OCI-LY1 (cell line): ENCODE measurements around the gene VPS39.

Experiments
- EZH2 ChIP-seq: fragments of 200-600 bp; sonication (generic), shearing (Covaris generic); IDR thresholded peaks from 2 replicates; pipeline ENCODE4 v1.8.0; 2017; ENCODE audit warnings: borderline replicate concordance, mixed run types, mild to moderate bottlenecking, antibody characterized with exemption, low read length, moderate library complexity, mixed read lengths
- TF ChIP-seq, protein P1 (sequence below): fragments of 200-600 bp; sonication (generic), shearing (Covaris generic); IDR thresholded peaks from 2 replicates; pipeline ENCODE4 v1.5.1; 2017; ENCODE audit warnings: mild to moderate bottlenecking, antibody characterized with exemption, low read length, moderate library complexity, mixed read lengths

GRCh38 chr15:42108806-42109205 lies 99.3 kb downstream of the VPS39 start:
- TF ChIP-seq, protein P1, sequence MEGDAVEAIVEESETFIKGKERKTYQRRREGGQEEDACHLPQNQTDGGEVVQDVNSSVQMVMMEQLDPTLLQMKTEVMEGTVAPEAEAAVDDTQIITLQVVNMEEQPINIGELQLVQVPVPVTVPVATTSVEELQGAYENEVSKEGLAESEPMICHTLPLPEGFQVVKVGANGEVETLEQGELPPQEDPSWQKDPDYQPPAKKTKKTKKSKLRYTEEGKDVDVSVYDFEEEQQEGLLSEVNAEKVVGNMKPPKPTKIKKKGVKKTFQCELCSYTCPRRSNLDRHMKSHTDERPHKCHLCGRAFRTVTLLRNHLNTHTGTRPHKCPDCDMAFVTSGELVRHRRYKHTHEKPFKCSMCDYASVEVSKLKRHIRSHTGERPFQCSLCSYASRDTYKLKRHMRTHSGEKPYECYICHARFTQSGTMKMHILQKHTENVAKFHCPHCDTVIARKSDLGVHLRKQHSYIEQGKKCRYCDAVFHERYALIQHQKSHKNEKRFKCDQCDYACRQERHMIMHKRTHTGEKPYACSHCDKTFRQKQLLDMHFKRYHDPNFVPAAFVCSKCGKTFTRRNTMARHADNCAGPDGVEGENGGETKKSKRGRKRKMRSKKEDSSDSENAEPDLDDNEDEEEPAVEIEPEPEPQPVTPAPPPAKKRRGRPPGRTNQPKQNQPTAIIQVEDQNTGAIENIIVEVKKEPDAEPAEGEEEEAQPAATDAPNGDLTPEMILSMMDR, result no peak
- no peak for TF ChIP-seq EZH2
